ENCODE results near the gene TEX13A. TPM values are rescaled to one million over a fixed set of nuclear protein-coding genes. Genes with fewer than 3 reads are reported as not detected.

Gene TEX13A
- total RNA-seq, 6 experiments from 2014 or later: not detected

DNA sequence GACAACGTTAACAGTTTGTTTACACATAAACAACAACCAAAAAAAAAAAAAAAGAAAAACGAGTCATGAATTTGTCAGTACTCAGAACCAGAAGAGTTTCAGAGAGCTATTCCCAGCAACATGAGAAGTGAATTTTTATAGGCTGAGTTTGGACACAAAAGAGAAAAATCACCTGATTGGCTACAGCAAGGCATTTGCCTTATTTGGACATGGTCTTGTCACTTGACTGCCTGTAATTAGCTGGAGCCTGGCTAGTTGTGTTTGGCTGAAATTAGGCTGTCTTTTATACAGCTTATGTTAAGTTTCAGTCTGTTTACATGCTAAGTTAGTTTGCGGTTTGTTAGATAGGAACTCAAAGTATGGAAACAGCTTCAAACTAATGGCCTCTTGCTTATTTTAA lies 880 bp upstream of the TEX13A start:
- intact Hi-C loops (cut with DNase I): no loop called here
- TF ChIP-seq, protein P1, sequence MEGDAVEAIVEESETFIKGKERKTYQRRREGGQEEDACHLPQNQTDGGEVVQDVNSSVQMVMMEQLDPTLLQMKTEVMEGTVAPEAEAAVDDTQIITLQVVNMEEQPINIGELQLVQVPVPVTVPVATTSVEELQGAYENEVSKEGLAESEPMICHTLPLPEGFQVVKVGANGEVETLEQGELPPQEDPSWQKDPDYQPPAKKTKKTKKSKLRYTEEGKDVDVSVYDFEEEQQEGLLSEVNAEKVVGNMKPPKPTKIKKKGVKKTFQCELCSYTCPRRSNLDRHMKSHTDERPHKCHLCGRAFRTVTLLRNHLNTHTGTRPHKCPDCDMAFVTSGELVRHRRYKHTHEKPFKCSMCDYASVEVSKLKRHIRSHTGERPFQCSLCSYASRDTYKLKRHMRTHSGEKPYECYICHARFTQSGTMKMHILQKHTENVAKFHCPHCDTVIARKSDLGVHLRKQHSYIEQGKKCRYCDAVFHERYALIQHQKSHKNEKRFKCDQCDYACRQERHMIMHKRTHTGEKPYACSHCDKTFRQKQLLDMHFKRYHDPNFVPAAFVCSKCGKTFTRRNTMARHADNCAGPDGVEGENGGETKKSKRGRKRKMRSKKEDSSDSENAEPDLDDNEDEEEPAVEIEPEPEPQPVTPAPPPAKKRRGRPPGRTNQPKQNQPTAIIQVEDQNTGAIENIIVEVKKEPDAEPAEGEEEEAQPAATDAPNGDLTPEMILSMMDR (IDR thresholded peaks at IDR 0.05): no peak
- TF ChIP-seq POLR2A (IDR thresholded peaks at IDR 0.05): no peak
- 44% methylated on average over 3 of the region's 3 CpGs for WGBS (ENCODE audit: insufficient coverage, low coverage, low lambda C conversion rate, missing lambda C conversion rate)
- H3K4me3 ChIP-seq: no peak overlapping the region
- no peaks in the 10 kb centered on the region for H3K27me3 ChIP-seq
- H3K4me1 ChIP-seq: no peaks in the 10 kb centered on the region
- H3K9me3 ChIP-seq: no peaks in the 10 kb centered on the region
- DNase-seq (no peak), ATAC-seq (no peak)
- H3K27ac ChIP-seq: no peak overlapping the region
- H3K36me3 ChIP-seq: no peaks in the 10 kb centered on the region

DNA sequence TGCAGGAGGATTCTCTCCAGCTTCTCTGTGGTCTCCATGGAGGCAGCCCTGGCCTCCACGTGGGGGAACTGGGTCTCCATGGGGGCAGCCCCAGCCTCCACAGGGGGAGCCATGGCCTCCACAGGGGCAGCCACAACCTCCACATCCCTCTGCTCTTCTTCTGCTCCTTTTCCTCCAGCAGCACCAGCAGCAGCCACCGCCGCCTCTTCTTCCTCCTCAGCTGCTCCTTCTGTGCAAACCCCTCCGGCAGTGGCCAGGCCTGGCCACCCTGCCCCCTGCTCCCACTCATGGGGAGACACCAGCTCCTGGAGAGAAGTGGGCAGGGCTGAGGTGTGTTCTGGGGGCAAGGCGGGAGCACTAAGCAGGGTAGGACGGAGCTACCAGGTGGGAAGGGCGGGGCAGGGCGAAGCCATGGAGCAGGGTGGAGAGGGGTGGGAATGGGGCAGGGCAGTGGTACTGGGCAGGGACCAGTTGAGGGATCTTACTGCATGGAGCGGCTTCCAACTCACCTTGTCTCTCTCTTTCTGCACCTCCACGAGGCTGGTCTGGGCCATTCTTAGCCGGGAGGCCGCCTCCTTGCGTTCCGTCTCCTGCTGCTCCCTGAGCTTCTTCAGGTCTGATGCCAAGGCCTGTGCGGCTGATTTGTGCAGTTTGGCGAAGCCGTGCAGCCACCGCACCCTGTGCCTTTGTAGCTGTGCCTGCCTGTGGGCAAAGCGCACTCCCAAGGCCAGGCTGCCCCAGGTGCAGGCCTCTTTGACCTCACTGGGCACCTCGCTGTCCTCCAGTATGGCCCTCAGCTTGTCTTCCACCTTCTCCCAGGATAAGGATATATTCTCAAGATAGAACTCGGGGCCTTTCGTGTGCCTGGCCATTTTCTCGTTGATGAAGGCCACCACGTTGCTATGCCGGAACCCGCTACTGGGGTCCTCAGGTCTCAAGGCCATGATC lies 766 bp downstream of the TEX13A start:
- DNase-seq (no peak), ATAC-seq (peak in 1 of 4 donors; percentile 25)
- Histone ChIP-seq H3K9me3 (no peaks in the 10 kb centered on the region), H3K36me3 (no peaks in the 10 kb centered on the region), H3K4me1 (no peaks in the 10 kb centered on the region), H3K27me3 (no peaks in the 10 kb centered on the region), H3K4me3 (no peak overlapping the region), H3K27ac (no peak overlapping the region)
- TF ChIP-seq, protein P1 (IDR thresholded peaks at IDR 0.05): no peak
- no peak for TF ChIP-seq POLR2A (IDR thresholded peaks at IDR 0.05)
- intact Hi-C loops (cut with DNase I): no loop called here
- 92% methylated on average over 10 of the region's 26 CpGs for WGBS (ENCODE audit: insufficient coverage, low coverage, low lambda C conversion rate, missing lambda C conversion rate)

DNA sequence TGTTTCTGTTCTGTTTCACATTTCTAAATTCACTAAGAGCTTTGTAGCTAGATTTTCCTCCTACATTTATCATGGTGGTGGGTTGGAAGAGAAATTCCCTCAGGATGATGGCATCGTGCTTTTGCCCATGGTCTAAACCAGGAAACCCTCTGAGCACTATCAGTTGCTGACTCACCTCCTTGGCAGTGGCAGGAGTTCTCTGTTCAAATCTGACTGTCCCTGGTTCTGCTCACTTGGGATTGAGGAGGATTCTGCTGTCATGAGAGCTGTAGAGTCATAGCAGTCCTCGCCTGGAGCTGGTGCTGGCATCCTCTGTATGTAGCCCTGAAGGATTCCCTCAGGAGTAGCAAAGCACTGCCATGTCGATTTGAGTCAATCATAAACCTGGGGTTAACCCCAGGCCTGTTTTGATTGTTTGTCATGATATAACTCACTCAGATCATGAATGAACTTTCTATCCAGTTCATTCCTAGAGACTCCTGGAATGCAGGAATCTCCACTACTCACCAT lies 9.4 kb downstream of the TEX13A start:
- TF ChIP-seq, protein P1 (IDR thresholded peaks at IDR 0.05): no peak
- TF ChIP-seq POLR2A (IDR thresholded peaks at IDR 0.05): no peak
- Histone ChIP-seq H3K27me3 (no peaks in the 10 kb centered on the region), H3K36me3 (no peaks in the 10 kb centered on the region), H3K9me3 (no peaks in the 10 kb centered on the region), H3K4me1 (no peaks in the 10 kb centered on the region), H3K4me3 (no peak overlapping the region), H3K27ac (no peak overlapping the region)
- ATAC-seq (no peak), DNase-seq (no peak)
- WGBS (ENCODE audit: insufficient coverage, low coverage, low lambda C conversion rate, missing lambda C conversion rate): 49% methylated on average over 3 of the region's 3 CpGs
- intact Hi-C loops (cut with DNase I): no loop called here

DNA sequence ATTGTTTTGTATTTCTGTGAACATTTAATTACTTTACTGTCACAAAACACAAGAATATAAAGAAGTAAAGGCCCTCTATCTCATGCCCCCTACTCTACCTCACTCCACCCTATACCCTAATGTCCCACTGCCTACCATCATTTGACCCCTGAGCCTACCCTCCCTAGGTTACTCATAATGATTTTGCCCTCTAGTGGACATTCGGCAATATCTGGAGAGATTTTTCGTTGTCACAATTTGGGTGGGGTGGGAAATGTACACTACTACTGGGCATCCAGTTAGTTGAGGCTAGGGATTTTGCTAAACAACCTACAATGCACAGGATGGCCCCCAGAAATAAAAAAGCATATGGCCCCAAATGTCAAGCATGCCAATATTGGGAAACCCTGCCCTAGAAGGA lies 10.2 kb downstream of the TEX13A start:
- 49% methylated on average over 2 of the region's 2 CpGs for WGBS (ENCODE audit: insufficient coverage, low coverage, low lambda C conversion rate, missing lambda C conversion rate)

More for the DNA sequence above, 10.2 kb downstream of the TEX13A start:
- H3K4me1 ChIP-seq: no peaks in the 10 kb centered on the region
- H3K9me3 ChIP-seq: no peaks in the 10 kb centered on the region
- H3K4me3 ChIP-seq: no peak overlapping the region
- DNase-seq: no peak
- no peak for ATAC-seq
- no peaks in the 10 kb centered on the region for H3K27me3 ChIP-seq
- H3K36me3 ChIP-seq: no peaks in the 10 kb centered on the region
- intact Hi-C loops (cut with DNase I): no loop called here
- H3K27ac ChIP-seq: no peak overlapping the region
- no peak for TF ChIP-seq POLR2A (IDR thresholded peaks at IDR 0.05)
- TF ChIP-seq, protein P1 (IDR thresholded peaks at IDR 0.05): peak in 3 of 4 donors; percentile 12 to 24 (median 22)

Measured in right lobe of liver (tissue), 6 donors.